DMS153 treated with DMSO at 0.1 percent for 48 hours (cell line): ENCODE data around the gene ADGRL1.
"Not testable (repeated sequence)": the region's sequence is repeated elsewhere in the genome, so short reads cannot be mapped to it uniquely, and the experiment has no call there.

ENCODE experiments used
- DNase-seq: peaks from one replicate; lab custom pipeline; 2025; ENCODE audit not compliant: unreplicated experiment; lab: John Stamatoyannopoulos, UW

Gene ADGRL1

DNA sequence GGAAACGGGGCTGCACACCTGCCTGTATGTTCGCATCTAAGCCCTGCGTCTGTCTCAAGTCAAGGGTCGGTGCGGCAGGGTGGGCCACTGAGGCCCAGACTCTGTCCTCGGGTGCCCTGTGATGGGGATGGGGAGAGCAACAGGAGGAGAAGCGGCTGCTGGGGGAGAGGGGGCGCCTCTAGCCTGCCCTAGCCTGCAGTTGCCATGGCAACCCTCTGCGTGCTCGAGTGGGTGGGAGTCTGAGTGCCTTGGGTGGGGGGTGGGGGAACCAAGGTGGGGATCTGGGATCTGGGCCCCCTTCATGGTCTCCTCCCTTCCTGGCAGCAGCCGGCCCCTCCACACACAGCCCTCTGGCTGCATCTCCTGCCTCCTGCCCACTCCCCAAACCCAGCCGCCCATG lies 10.8 kb downstream of the ADGRL1 start:
- DNase-seq = not testable (repeated sequence)

DNA sequence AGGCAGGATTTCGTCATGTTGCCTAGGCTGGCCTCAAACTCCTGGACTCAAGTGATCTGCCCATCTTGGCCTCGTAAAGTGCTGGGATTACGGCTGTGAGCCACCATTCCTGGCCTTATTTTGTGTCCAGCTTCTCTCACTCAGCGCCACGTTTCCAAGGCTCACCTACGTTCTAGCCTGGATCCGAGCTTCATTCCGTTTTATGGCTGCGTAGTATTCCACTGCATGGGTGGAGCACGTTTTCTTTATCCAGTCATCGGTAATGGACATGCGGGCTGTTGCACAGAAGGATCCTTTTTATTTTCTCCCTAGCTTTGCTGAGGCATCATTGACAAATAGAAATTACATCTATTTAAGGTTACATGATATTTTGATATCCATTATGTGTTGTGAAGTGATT lies 16.6 kb downstream of the ADGRL1 start:
- DNase-seq = no peak

DNA sequence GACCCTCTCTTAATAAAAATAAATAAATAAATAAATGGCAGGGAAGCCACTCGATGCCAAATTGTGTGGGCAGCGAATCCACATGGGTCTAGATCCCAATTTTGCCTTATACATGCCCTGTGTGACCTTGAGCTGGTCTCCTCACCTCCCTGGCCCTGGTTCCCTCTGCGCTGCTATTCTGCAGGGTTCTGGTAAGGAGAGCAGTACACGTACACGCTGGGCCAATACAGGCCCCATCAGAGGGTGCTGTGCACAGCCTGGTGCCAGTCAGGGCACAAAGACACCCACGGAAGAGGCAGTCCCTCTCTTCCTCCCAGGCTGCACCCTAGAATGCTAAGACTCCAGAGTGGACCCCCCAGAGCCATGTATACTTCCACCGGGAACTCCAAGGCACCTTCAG lies 17.9 kb downstream of the ADGRL1 start:
- not testable (repeated sequence) for DNase-seq

DNA sequence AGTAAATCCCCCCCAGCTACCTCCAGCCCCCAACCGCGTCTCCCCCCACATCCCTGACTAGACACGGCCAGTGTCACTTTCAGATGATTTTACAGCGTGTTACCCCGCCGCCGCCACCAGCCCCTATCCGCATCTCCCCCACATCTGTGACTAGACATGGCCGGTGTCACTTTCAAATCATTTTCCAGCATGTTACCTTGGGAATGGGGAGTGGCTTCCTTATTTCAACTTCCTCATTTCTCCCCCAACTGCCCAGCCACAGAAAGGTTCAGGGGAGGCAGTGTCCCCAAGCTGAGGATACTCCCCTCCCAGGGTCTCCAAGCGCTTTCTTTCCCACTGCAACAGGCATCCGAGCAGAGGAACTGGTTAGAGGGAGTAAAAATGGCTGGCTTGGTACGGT lies 18.4 kb downstream of the ADGRL1 start:
- no peak for DNase-seq

DNA sequence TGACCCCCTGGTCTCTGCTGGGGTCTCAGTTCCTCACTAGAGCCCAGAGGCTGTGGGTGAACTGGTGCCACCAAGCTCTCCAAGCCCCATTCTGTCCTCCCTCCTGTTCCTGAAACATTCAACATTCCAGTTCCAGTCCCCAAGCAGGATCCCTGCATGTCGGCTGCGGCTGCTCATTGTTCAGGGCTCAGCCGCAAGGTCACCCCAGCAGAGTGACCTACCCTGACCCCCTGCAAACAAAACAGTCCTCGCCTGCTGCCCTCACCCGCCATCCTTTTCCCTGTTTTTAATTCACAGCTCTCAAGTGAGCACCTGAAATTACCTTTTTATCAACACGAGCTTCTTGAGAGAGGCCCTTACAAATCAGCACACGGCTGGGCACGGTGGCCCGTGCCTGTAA lies 19.3 kb downstream of the ADGRL1 start:
- DNase-seq = not testable (repeated sequence)

DNA sequence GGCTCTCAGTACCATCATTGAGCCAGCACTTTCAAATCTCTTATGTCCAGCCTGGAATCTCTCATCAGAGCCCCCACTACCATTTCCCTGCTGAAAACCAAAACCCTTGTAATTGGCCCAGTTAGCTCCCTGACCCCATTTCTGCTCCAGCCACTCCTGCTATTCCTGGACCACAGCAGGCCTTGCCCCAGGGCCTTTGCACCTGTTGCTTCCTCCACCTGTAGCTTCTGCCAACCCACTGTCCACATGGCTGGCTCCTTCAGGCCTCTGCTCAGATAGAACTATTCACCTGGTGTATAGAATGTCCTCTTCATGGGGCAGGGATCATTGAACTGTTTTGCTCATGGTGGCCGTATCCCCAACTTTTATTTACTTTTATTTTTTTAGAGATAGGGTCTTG lies 20.3 kb downstream of the ADGRL1 start:
- not testable (repeated sequence) for DNase-seq

DNA sequence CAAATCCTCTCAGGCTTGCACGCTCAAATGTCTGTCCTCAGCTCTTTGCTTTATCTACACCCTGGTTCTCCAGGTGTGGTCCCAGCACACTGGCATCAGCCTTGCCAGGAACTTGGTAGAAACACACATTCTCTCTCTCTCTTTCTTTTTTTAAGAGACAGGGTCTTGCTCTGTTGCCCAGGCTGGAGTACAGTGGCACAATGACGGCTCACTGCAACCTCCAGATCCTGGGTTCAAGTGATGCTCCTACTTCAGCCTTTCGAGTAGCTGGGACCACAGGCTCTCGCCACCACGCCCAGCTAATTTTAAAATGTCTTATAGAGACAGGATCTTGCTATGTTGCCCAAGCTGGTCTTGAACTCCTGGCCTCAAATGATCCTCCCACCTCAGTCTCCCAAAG lies 20.8 kb downstream of the ADGRL1 start:
- DNase-seq = no peak

DNA sequence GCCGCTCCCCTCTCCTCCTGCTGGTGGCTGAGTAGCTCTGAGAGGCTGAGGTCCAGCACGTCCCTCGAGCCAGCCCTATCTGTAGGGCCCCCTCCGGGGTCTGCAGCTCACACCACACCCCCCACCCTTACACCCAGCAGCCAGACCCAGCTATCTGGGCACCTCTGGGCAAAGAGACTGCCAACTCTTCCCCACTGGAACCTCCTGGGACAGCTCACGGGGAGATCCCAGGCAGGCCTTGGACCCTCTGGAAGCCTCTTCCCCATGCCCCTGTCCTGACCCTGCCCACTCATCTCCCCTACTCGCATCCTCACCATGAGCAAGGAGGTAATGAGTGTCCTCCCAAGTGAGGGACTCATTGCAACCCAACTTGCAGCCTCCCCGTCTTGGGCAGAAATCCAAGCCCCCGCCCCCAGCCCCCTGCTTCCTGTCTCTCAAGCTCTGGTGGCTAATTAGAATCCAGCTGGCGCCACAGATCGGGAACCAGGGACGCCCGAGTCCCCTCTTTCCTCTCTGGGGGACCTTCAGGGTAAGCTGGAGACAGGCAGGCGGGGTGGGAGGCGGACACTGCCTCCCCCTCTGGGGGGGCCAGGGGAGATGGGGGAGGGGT lies 22.1 kb downstream of the ADGRL1 start:
- no peak for DNase-seq

DNA sequence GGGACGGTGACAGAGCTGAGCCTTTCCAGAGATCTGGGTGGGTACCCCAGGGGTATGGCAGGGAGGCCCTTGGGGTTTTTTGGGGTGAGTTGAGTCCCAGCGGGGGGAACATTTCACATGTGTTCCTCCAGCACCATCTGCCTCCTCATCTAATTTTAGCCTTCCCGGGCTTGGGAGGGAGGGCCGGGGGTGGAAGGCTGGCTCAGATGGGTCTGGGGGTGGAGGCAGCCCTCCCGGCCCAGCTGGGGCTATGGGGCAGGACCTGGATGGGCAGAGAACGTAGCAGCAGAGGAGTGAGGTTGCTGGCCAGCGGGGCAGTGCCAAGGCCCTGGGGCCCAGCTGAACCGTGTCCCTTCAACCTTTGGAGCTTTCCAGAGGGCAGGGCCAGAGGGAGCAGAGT lies 23.5 kb downstream of the ADGRL1 start:
- no peak for DNase-seq

DNA sequence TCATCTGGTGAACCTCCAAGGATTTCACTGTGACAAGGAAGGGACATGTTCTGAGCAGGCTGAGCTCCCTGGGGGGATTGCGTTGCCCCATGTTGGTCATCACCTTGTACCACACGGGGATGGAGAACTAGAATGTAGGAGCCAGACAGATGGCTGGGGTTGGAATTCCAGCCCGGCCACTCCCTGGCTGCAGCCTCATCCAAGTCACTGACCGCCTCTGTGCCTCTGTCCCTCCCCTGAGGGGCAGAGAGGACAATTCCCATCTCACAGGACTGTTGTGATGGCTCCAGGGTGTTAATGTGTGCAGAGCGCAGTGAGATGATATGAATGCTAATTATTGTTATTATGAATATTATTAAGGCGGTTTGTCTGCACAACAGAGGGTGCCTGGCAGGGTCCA lies 24.1 kb downstream of the ADGRL1 start:
- no peak for DNase-seq

DNA sequence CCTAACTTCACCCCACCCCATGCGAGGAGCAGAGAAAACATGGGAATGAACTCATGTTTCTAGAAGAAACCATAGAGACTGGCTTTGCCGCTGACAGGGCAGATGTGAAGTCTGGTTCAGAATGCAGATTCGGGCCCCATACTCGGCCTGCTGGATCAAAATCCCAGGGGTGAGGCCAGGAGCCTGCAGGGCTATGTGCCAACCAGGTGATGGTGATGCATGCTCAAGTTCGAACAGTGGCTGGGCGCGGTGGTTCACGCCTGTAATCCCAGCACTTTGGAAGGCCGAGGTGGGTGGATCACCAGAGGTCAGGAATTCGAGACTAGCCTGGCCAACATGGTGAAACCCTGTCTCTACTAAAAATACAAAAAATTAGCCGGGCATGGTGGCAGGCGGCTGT lies 24.8 kb downstream of the ADGRL1 start:
- not testable (repeated sequence) for DNase-seq

DNA sequence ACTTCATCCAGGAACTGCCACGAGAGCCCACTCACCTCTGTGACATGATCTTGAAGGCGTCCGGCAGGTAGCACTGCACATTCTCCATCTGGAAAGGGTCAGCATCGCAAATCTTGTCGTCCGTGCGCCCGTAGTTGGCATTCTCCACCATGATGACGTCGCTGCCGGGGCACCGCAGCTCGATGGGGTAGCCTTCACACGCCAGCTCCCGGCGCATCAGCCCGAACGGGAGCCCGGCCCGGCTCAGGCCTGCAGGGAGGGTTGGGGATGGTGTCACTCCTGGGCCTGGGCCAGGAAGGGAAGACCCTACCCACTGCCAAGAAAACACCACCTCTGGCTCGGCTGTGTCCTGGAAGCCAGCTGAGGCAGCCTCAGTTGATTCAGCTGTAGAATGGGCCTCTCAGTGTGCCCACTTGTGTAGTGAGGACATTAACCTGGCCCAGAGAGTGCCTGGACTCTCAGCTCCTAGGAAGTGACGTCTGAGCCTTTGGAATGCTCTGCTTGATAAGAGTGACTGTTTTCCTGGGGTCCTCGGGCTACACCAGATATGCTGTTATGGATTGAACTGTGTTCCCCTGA lies 28.4 kb downstream of the ADGRL1 start:
- no peak for DNase-seq

DNA sequence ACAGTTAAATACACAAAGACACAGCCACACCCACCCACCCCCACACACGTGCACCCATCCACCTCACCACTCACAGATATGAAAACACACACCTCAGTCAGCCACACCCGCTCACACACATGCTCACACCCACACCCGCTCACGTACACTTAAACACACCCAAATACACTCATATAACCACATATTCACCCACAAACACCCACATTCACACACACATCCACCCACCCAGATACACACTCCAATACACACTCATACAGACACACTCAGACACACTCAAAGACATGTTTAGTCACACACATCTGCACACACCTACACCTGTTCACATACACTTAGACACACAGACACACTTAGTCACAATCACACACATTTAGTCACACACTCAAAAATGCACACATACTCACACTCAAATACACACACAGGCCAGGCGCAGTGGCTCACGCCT lies 30.6 kb downstream of the ADGRL1 start:
- DNase-seq = no peak

DNA sequence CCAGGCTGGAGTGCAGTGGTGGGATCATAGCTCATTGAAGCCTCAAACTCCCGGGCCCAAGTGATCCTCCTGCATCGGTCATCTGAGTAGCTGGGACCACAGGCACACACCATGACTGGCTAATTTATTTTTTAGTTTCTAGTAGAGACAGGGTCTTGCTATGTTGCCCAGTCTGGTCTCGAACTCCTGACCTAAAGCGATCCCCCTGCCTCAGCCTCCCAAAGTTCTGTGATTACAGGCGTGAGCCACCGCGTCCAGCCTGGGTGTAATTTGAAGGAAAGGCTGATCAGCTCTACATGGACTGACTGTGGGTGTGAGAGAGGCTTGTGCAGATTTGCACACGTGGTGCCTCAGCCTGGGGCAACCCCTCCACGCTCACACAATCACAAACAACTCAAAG lies 31.1 kb downstream of the ADGRL1 start:
- DNase-seq = no peak

DNA sequence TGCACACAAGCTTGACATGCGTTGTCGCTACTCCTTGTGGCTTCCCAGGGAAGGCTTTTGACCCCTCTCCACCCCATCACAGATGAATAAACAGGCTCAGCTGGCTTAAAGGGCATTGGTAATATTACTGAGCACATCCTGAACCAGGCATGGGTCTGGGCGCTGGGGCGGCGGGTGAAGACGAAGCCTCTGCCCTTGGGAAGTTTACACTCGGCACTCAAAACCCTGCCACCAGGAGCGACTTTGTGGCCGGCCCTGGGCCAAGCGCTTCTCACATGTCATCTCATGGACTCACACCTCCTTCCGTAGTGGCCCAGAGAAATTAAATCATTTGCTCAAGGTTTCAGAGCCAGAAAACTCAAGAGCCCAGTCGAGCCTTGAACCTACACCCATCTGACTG lies 37.0 kb downstream of the ADGRL1 start:
- DNase-seq = no peak

DNA sequence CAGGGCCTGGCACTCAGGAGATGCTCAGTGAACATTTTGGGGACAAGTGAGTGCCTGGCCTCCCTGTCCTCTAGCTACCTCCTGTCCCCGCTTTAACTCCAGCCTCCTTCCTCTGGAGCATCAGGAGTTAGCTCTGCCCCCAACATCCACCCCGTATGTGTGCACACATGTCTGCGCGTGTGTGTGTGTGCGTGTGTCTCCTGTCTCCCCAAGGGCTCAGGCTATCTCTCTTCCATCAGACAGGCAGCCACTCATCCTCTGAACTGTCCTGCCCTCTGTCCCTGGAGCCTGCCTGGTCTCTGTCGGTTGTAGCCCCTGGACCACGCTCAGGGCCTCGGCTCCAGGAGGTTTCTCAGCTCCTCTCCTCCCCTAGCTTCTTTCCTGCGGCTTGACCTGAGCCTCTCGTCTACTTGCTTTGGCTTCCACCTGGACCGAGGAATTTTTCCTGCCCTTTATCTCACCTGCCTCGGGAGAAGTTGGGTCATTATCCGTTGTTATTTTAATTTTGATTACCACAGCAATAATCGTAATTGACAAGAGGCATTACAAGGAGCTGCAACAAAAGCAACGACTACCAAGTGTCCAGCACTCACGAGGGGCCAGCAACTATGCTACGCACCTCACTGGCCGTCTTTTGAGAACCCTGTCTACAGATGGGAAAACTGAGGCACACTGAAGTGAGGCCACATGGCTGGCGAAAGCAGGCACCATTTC lies 37.6 kb downstream of the ADGRL1 start:
- DNase-seq = no peak

DNA sequence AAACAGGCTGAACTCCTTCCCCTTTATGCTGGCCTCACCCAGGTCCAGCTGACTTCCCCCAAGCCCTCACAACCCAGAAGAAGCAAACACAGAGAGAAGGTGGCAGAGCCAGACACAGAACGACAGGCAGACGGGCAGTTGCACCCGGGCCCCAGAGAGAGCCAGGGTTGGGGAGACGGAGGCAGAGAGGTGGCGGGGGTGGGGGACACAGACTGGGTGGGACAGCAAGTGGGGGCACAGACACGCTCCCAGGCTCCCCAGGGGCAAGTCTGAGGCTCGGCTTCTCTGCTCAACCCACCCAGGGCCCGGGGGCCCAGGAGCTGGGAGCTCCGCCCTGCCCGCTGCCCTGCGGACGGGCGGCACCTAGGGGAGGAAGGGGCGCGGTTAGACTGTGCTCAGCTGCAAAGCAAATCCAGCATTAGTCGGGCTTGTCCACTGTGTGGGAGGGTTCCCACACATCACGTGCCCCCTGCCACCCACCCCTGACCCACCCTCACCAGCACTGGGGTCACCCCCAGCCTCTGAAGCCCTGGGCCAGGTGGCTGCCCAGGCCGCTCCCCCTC lies 38.3 kb downstream of the ADGRL1 start:
- DNase-seq = no peak

DNA sequence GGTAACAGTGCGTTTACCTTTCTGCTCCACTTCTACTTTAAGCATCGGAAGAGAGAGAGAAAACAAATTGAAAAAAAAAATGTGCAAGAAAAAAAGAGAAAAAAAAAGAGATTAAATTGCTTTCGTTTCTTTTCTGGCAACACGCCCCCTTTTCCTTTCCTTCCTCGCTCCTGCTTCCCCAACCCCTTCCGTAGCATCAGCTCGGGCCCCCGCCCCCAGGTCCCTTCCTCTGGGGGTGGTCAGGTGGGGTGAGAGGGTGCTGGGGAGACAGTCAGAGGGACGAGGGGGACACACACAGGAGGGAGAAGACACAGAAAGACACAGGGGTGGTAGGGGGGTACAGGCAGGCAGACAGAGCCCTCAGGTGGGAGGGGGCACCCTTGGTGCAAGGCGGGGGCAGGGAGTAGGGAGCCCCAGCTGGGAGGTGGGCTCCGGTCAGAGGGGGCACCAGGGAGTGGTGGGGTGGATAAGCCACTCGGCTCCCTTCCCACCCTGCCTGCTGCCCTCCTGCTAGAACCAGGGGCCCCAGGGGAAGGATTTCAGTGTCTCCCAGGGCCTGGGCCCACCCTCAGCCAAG lies 38.9 kb downstream of the ADGRL1 start:
- no peak for DNase-seq

DNA sequence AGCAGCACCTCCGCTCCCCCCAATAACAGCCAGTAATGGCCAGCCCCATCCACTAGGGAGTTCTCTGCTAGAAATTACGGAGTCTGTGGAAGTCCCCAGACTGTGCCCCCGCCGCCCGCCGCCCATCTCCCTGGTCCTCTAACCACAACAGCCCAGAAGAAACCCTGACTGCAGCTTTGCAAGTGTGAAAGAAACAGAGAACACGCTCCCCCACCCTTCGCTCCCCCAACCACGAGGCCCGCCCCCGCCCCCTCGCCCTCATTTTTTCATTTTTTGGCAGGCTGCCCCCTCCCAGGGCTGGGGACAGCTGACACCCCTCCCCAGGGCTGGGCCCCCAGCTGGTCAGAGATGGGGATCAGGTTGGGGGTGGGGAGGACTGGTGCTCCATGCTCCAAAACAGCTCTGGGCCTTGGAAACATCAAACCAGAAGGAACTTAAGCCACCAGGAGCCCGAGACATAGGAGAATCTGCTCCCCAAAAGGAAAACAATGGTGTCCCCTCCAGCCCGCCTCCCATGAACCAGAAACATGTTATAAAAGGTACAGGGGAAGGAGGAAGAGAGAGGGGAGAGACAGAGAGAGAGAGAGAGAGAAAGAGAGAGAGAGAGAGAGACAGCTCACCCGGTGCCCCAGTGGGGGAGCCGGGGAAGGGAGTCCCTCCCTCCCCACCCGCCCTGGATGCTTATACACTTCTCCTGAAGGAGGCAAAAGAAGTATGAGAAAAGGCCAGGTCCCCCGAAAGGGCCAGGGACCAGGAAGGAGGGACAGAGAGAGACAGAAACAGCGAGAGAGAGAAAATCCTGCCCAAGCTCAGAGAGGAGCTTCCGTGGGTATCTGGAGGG lies 39.8 kb downstream of the ADGRL1 start:
- DNase-seq = no peak

DNA sequence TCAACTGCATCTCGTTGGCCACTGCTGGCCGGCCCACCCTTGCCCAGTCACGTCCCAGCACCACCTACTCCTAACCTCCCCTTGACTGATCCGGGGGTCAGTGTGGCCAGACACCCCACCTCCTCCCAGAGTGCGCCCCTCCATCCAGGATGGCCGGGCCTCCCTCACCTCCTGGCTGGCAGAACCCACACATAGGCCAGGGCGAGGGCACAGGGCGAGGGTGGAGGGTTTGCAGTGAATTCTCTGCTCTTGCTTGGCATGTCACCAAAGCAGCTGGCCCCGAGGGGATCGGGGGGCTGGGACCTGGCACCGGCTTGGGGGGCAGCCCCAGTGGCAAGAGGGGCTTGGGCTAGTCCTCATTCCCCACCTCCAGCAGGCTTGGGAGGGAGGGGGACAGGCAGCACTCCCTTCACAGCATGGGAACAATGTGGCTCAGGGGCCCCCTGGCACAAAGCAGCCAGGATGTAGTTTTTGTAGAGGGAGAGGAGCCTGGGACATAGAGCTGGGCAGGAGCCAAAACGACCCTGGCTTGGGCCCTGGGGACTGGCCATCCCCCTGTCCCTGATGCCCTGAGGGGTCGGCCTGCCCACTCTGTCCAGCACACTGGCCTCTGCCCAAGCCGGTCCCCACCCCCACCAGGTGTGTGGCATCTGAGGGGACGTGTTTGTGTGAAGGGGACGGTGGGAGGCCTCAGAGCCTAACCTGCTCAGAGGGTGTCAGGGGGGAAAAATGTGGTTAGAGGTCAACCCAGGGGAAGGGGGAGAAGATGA lies 41.1 kb downstream of the ADGRL1 start:
- DNase-seq = no peak
